ENCODE measurements around the gene CAPN9.

- TF ChIP-seq CTCF (IDR thresholded peaks at IDR 0.05) (no peak), POLR2A (IDR thresholded peaks at IDR 0.05) (no peak)
Observed at GRCh38 chr1:230757856-230758708, 10.9 kb downstream of the CAPN9 start.
